HepG2 (cell line): ENCODE results near the gene CDAN1. TPM values are rescaled to one million over a fixed set of nuclear protein-coding genes. Genes with fewer than 3 reads are reported as not detected.

Experiments used
- ATAC-seq: fragments of 200-7000 bp; cut with Tn5 transposase; 3 replicates; pipeline ENCODE4 v1.9.1; 2020; ENCODE audit warnings: mild to moderate bottlenecking, moderate library complexity
- BruUV-seq: library from RNA; stranded (reverse); fragments of 400-500 nt; replicated peaks from 2 replicates; lab custom pipeline; 2021; lab: Mats Ljungman, UMichigan
- CTCF ChIA-PET: fragments of 300-600 bp; formaldehyde crosslinking; extraction: SDS; loops from one replicate; lab custom pipeline; 2021; ENCODE audit warnings: low total read pairs, inconsistent platforms, low intra/inter-chr PET ratio; lab: Yijun Ruan, JAX
- POLR2A ChIA-PET: fragments of 350-600 bp; sonication (Branson Sonifier 250); formaldehyde crosslinking; loops from one replicate; lab custom pipeline; 2020; ENCODE audit warnings: antibody characterized with exemption, inconsistent platforms; lab: Yijun Ruan, JAX
- DNase-seq: peaks from one replicate; pipeline ENCODE4 v3.0.0-alpha.2; 2015; ENCODE audit warnings: low spot score
- FAIRE-seq: peaks from 3 replicates; lab custom pipeline; 2011; peaks lifted over from hg19 to GRCh38; lab: Jason Lieb, UNC
- H2AFZ ChIP-seq: one replicate; pipeline ENCODE4 v1.6.1; 2011; ENCODE audit warnings: low read length, inconsistent platforms
- H3K27ac ChIP-seq: fragments of 300-600 bp; 3 replicates; pipeline ENCODE4 v1.8.0; 2011; ENCODE audit warnings: mixed run types, mild to moderate bottlenecking, mixed read lengths, low read length, inconsistent platforms; ENCODE audit not compliant: insufficient read depth; ENCODE audit errors: extremely low read length
- H3K27me3 ChIP-seq, 2 experiments: fragments of 200-600 bp in 1 of 2; 2 replicates in 1 of 2; 3 replicates in 1 of 2; pipeline versions ENCODE4 v1.6.0 to v1.8.0; 2011; ENCODE audit warnings: low read length in 2 of 2, mild to moderate bottlenecking in 2 of 2, moderate library complexity in 2 of 2, inconsistent platforms in 1 of 2; ENCODE audit not compliant: insufficient read depth in 2 of 2, control insufficient read depth in 1 of 2
- H3K36me3 ChIP-seq, 2 experiments: fragments of 200-600 bp in 1 of 2; replicated peaks in 1 of 2; 2 replicates in 1 of 2; 3 replicates in 1 of 2; pipeline versions ENCODE4 v1.5.1 to v1.8.0; 2011; ENCODE audit warnings: low read length in 2 of 2, inconsistent platforms in 1 of 2; ENCODE audit not compliant: insufficient read depth in 2 of 2, control insufficient read depth in 1 of 2
- H3K4me1 ChIP-seq: 2 replicates; pipeline ENCODE4 v1.5.1; 2012; ENCODE audit warnings: low read length, inconsistent platforms; ENCODE audit not compliant: insufficient read depth
- H3K4me2 ChIP-seq: 2 replicates; pipeline ENCODE4 v1.6.0; 2011; ENCODE audit warnings: low read depth, low read length, inconsistent platforms
- H3K4me3 ChIP-seq, 3 experiments: fragments of 200-600 bp in 1 of 3; sonication (generic), shearing (Covaris generic) in 1 of 3; replicated peaks in 1 of 3; 2 replicates each; pipeline ENCODE4 v1.5.1; 2011 to 2016; ENCODE audit warnings: low read length in 3 of 3, inconsistent platforms in 2 of 3, low read depth in 2 of 3, mild to moderate bottlenecking in 2 of 3, control low read depth in 1 of 3, mixed read lengths in 1 of 3; ENCODE audit not compliant: insufficient read depth in 1 of 3
- H3K79me2 ChIP-seq: one replicate; pipeline ENCODE4 v1.6.1; 2011; ENCODE audit warnings: low read length, inconsistent platforms; ENCODE audit not compliant: insufficient read depth
- H3K9ac ChIP-seq: 2 replicates; pipeline ENCODE4 v1.6.0; 2011; ENCODE audit warnings: mild to moderate bottlenecking, low read depth, low read length, inconsistent platforms; ENCODE audit not compliant: insufficient read depth
- H3K9me3 ChIP-seq: 2 replicates; pipeline ENCODE4 v1.5.1; 2012; ENCODE audit warnings: mild to moderate bottlenecking, low read length
- H4K20me1 ChIP-seq: 2 replicates; pipeline ENCODE4 v1.6.0; 2011; ENCODE audit warnings: inconsistent platforms, mild to moderate bottlenecking, low read length, moderate library complexity; ENCODE audit not compliant: insufficient read depth
- KIAA2018 ChIP-seq: sonication (generic); formaldehyde crosslinking; IDR thresholded peaks from 2 replicates; pipeline ENCODE4 v1.5.0; 2020; ENCODE audit warnings: mild to moderate bottlenecking, missing genetic modification reagents, borderline replicate concordance
- RBFOX2 ChIP-seq: fragments of 200-400 bp; formaldehyde crosslinking; IDR thresholded peaks from 2 replicates; pipeline ENCODE4 v1.6.1; 2017; ENCODE audit warnings: low read depth, mild to moderate bottlenecking, low read length
- RBM22 ChIP-seq: fragments of 200-400 bp; formaldehyde crosslinking; optimal IDR thresholded peaks from 2 replicates; pipeline ENCODE3; 2017; ENCODE audit warnings: mild to moderate bottlenecking, low read length, moderate library complexity
- SP140L ChIP-seq: sonication (generic); formaldehyde crosslinking; IDR thresholded peaks from 2 replicates; pipeline ENCODE4 v1.4.0; 2020; ENCODE audit warnings: missing genetic modification reagents, borderline replicate concordance
- TCF7L2 ChIP-seq: IDR thresholded peaks from 2 replicates; pipeline ENCODE4 v1.6.1; 2011; ENCODE audit warnings: mild to moderate bottlenecking, low read depth, low read length, moderate library complexity
- TRIM22 ChIP-seq: fragments of 450-650 bp; IDR thresholded peaks from 2 replicates; pipeline ENCODE4 v1.6.1; 2017
- ZBTB1 ChIP-seq: sonication (generic); formaldehyde crosslinking; IDR thresholded peaks from 2 replicates; pipeline ENCODE4 v1.4.0; 2020; ENCODE audit warnings: missing genetic modification reagents, borderline replicate concordance
- ZNF713 ChIP-seq: sonication (generic); formaldehyde crosslinking; IDR thresholded peaks from 2 replicates; pipeline ENCODE4 v1.4.0; 2020; ENCODE audit warnings: mild to moderate bottlenecking, missing genetic modification reagents
- WGBS: methylation state at CpG from one replicate; pipeline ENCODE4 v1.1.6; 2017; ENCODE audit warnings: low lambda C conversion rate; 5-methylcytosine and 5-hydroxymethylcytosine counted together
- in situ Hi-C: cut with HindIII; loops from 2 replicates; pipeline ENCODE4 v1.10.0; 2017; ENCODE audit warnings: low pct_unique_long_range_greater_than_20kb; ENCODE audit not compliant: extremely low pct_ligation_motif_present
- intact Hi-C: fragments of 100-400 bp; cut with micrococcal nuclease; formaldehyde crosslinking; loops from one replicate; pipeline ENCODE4 v1.10.0; 2022; ENCODE audit not compliant: unreplicated experiment
- polyA plus RNA-seq, 8 experiments: library from polyadenylated mRNA; depleted of rRNA in 3 of 8; stranded (reverse) in 7 of 8; unstranded in 1 of 8; fragments of >200 nt; fragmentation: Illumina TruSeq in 4 of 8; extraction: Trizol in 4 of 8; gene quantifications; 2 replicates each; pipeline versions ENCODE4 v1.2.1 to v1.2.3, GENCODE V29; 2011 to 2016; ENCODE audit warnings: low read depth in 4 of 8, missing spikeins in 1 of 8, mixed read lengths in 1 of 8; ENCODE audit not compliant: insufficient read depth in 1 of 8
- total RNA-seq, 5 experiments: library from RNA; depleted of rRNA; stranded (reverse); fragments of >200 nt; fragmentation: Illumina TruSeq; extraction: Trizol; gene quantifications; 2 replicates each; pipeline ENCODE4 v1.2.3, GENCODE V29; 2016; ENCODE audit warnings: low read depth in 1 of 5

Gene CDAN1
- total and polyA plus RNA-seq, 2 of the 13 experiments (the other 11 are each of a cell fraction or from before 2014, with no cell fraction given), result 5.0 to 16.1 TPM

- no peak for TF ChIP-seq TRIM22
- TF ChIP-seq SP140L (CRISPR knock-in tag), result no peak
- no peak for TF ChIP-seq ZNF713 (CRISPR knock-in tag)
Observed at GRCh38 chr15:42729409-42729808, 7.5 kb downstream of the CDAN1 start (continued).

GRCh38 chr15:42728972-42729371, 8.0 kb downstream of the CDAN1 start:
- no peak overlapping the region for H3K27ac ChIP-seq
- H3K27me3 ChIP-seq, result no peaks in the 10 kb centered on the region
- no peak overlapping the region for H3K9ac ChIP-seq
- ATAC-seq (no peak), DNase-seq (no peak), FAIRE-seq (no peak)
- whole genome bisulfite sequencing, result 98% methylated on average over 13 of the region's 14 CpGs
- ChIA-PET POLR2A (no interaction called here), CTCF (no interaction called here)
- intact Hi-C loops, result no loop called here
- H3K9me3 ChIP-seq, result no peaks in the 10 kb centered on the region
- no TSS peak for BruUV-seq
- H3K4me3 ChIP-seq, result no peak overlapping the region
- H3K4me1 ChIP-seq, result no peaks in the 10 kb centered on the region
- in situ Hi-C loops, result no loop called here
- H2AFZ ChIP-seq, result no peak overlapping the region
- peaks cover 54 to 91% of the 10 kb centered on the region in 2 experiments for H3K36me3 ChIP-seq
- H3K79me2 ChIP-seq, result no peaks in the 10 kb centered on the region
- TF ChIP-seq RBM22, result no peak
- no peak for TF ChIP-seq TCF7L2
- TF ChIP-seq RBFOX2, result peak; percentile 23; the same call in 1 of the 2 replicates
- TF ChIP-seq KIAA2018 (CRISPR knock-in tag), result no peak
- TF ChIP-seq ZBTB1 (CRISPR knock-in tag), result no peak
- no peaks in the 10 kb centered on the region for H4K20me1 ChIP-seq
- H3K4me2 ChIP-seq, result no peak overlapping the region
